Mucosa of rectum (tissue), 2 donors: ENCODE data around the gene CCR6.
"Not testable (repeated sequence)": the region's sequence is repeated elsewhere in the genome, so short reads cannot be mapped to it uniquely, and the experiment has no call there.

Source experiments
- H3K27ac ChIP-seq, 2 donors: one replicate each; pipeline ENCODE4 v1.7.0; 2013; ENCODE audit warnings: inconsistent platforms in 2 of 2, low read depth in 2 of 2, low read length in 2 of 2
- H3K27me3 ChIP-seq, 2 donors: one replicate each; pipeline ENCODE4 v1.7.0; 2013; ENCODE audit warnings: low read length in 2 of 2; ENCODE audit not compliant: control insufficient read depth in 2 of 2, insufficient read depth in 2 of 2
- H3K36me3 ChIP-seq, 2 donors: one replicate each; pipeline ENCODE4 v1.7.0; 2013; ENCODE audit warnings: low read length in 2 of 2; ENCODE audit not compliant: control insufficient read depth in 2 of 2, insufficient read depth in 2 of 2
- H3K4me1 ChIP-seq, 2 donors: one replicate each; pipeline ENCODE4 v1.7.0; 2013; ENCODE audit warnings: low read length in 2 of 2, mild to moderate bottlenecking in 1 of 2; ENCODE audit not compliant: control insufficient read depth in 2 of 2, insufficient read depth in 2 of 2
- H3K4me3 ChIP-seq, 2 donors: one replicate each; pipeline ENCODE4 v1.7.0; 2013; ENCODE audit warnings: low read length in 2 of 2
- H3K9ac ChIP-seq, 2 donors: one replicate each; pipeline ENCODE4 v1.7.0; 2013; ENCODE audit warnings: low read length in 2 of 2, low read depth in 1 of 2, mild to moderate bottlenecking in 1 of 2
- H3K9me3 ChIP-seq, 2 donors: one replicate each; pipeline ENCODE4 v1.7.0; 2013; ENCODE audit warnings: low read length in 2 of 2; ENCODE audit not compliant: control insufficient read depth in 2 of 2
- donor health status: healthy.
- donor health status: Normal muscosa, but diverticular disease.

Gene CCR6

GRCh38 chr6:167122827-167123657, at the start of gene CCR6:
TSS of gene CCR6 (plus strand) at chr6:167123096. CDS start at chr6:167136135, 13,039 bp downstream.
- Histone ChIP-seq H3K9ac (no peak within 1 kb of the TSS), H3K36me3 (no peaks in the 10 kb centered on the region), H3K4me3 (peak within 1 kb of the TSS in 1 of 2 donors; percentile 37), H3K27ac (peak within 1 kb of the TSS; percentile 32 to 59), H3K9me3 (no peaks in the 10 kb centered on the region), H3K4me1 (peaks cover 0 to 4% of the 10 kb centered on the region in 2 donors), H3K27me3 (no peaks in the 10 kb centered on the region)

- H3K27me3 ChIP-seq = no peaks in the 10 kb centered on the region
- no peaks in the 10 kb centered on the region for H3K36me3 ChIP-seq
- no peaks in the 10 kb centered on the region for H3K9me3 ChIP-seq
- H3K4me3 ChIP-seq = no peak overlapping the region
- H3K9ac ChIP-seq = no peak overlapping the region
- H3K27ac ChIP-seq = no peak overlapping the region
- H3K4me1 ChIP-seq = peaks cover 0 to 2% of the 10 kb centered on the region in 2 donors
Measured at GRCh38 chr6:167073679-167074274, 49.1 kb upstream of the CCR6 start.

- H3K9me3 ChIP-seq = no peaks in the 10 kb centered on the region
- H3K4me1 ChIP-seq = peaks cover 0 to 2% of the 10 kb centered on the region in 2 donors
- H3K27me3 ChIP-seq = no peaks in the 10 kb centered on the region
- no peak overlapping the region for H3K4me3 ChIP-seq
- H3K27ac ChIP-seq = no peak overlapping the region
- no peak overlapping the region for H3K9ac ChIP-seq
- no peaks in the 10 kb centered on the region for H3K36me3 ChIP-seq
Measured at GRCh38 chr6:167077241-167077932, 45.5 kb upstream of the CCR6 start.

- Histone ChIP-seq H3K27ac (no peak overlapping the region), H3K4me1 (peaks cover 0 to 2% of the 10 kb centered on the region in 2 donors), H3K4me3 (no peak overlapping the region), H3K36me3 (no peaks in the 10 kb centered on the region), H3K9ac (no peak overlapping the region), H3K27me3 (no peaks in the 10 kb centered on the region), H3K9me3 (no peaks in the 10 kb centered on the region)
Measured at GRCh38 chr6:167078745-167079144, 44.2 kb upstream of the CCR6 start.

- H3K9me3 ChIP-seq = no peaks in the 10 kb centered on the region
- no peaks in the 10 kb centered on the region for H3K36me3 ChIP-seq
- H3K27ac ChIP-seq = no peak overlapping the region
- no peak overlapping the region for H3K4me3 ChIP-seq
- peaks cover 0 to 2% of the 10 kb centered on the region in 2 donors for H3K4me1 ChIP-seq
- no peak overlapping the region for H3K9ac ChIP-seq
- no peaks in the 10 kb centered on the region for H3K27me3 ChIP-seq
Measured at GRCh38 chr6:167079853-167080297, 43.0 kb upstream of the CCR6 start.

GRCh38 chr6:167087857-167088354, 35.0 kb upstream of the CCR6 start:
- H3K27ac ChIP-seq = no peak overlapping the region
- no peak overlapping the region for H3K9ac ChIP-seq
- H3K4me1 ChIP-seq = peaks cover 3 to 4% of the 10 kb centered on the region in 2 donors
- no peak overlapping the region for H3K4me3 ChIP-seq
- H3K36me3 ChIP-seq = no peaks in the 10 kb centered on the region
- H3K27me3 ChIP-seq = no peaks in the 10 kb centered on the region
- H3K9me3 ChIP-seq = no peaks in the 10 kb centered on the region

- not testable (repeated sequence) for H3K9me3 ChIP-seq, H3K4me3 ChIP-seq, H3K36me3 ChIP-seq, H3K9ac ChIP-seq, H3K27ac ChIP-seq, H3K4me1 ChIP-seq, H3K27me3 ChIP-seq
Measured at GRCh38 chr6:167088741-167089140, 34.2 kb upstream of the CCR6 start.

GRCh38 chr6:167089243-167090142, 33.4 kb upstream of the CCR6 start:
- no peaks in the 10 kb centered on the region for H3K27me3 ChIP-seq
- H3K27ac ChIP-seq = peak overlapping the region in 1 of 2 donors; percentile 4
- no peaks in the 10 kb centered on the region for H3K36me3 ChIP-seq
- H3K4me3 ChIP-seq = no peak overlapping the region
- no peaks in the 10 kb centered on the region for H3K9me3 ChIP-seq
- H3K9ac ChIP-seq = no peak overlapping the region
- peaks cover 5 to 8% of the 10 kb centered on the region in 2 donors for H3K4me1 ChIP-seq

GRCh38 chr6:167090171-167090570, 32.7 kb upstream of the CCR6 start:
- Histone ChIP-seq H3K27ac (peak overlapping the region in 1 of 2 donors; percentile 4), H3K36me3 (no peaks in the 10 kb centered on the region), H3K4me3 (no peak overlapping the region), H3K4me1 (peaks cover 5 to 8% of the 10 kb centered on the region in 2 donors), H3K27me3 (no peaks in the 10 kb centered on the region), H3K9me3 (no peaks in the 10 kb centered on the region), H3K9ac (no peak overlapping the region)
